A673 (cell line): Measurements from ENCODE around the gene PLPP7.

Experiments used
- EZH2 ChIP-seq: fragments of 200-600 bp; sonication (generic); IDR thresholded peaks from 2 replicates; pipeline ENCODE4 v1.6.1; 2017; ENCODE audit warnings: borderline replicate concordance, low read depth, mild to moderate bottlenecking, mixed read lengths, antibody characterized with exemption, low read length; ENCODE audit not compliant: poor library complexity, severe bottlenecking
- TF ChIP-seq, protein P1 (sequence below): fragments of 300-800, 200-600 bp; sonication (generic); conservative IDR thresholded peaks from 2 replicates; pipeline ENCODE4 v1.5.1; 2017; ENCODE audit warnings: low read depth, mild to moderate bottlenecking, antibody characterized with exemption, low read length, moderate library complexity, mixed read lengths

DNA sequence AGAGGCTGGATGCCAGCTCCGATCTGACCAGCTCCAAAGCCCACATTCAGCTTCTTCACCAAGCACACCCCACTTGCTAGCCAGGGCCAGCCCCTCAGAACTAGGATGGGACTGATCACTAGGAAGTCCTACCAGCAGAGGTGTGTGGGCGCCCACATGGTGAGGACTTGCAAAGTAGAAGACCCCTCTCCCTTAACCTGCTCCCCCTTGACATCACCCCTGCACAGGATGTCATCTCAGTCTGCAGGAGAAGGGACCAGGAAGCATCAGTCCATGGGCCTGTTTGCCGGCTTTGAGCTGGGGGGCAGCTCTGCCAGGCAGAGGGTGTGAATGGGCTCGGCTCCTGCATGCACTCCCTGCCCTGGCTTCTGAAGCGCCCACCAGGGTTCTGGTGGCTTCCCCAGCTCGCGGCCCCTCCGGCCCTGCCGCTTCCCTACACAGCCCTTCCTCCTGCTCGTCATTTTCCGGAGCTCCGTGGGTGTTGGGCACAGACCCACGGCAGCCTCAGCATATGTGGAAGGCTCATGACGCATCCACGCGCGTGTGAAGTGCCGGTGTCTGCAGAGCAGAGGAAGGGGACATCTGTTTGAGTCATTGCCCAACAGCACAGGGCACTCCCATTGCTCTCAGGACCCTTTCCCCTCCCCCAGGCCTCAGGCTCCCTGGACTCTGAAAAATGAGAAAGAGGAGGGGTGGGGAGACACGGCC, 9.5 kb upstream of the PLPP7 start:
- TF ChIP-seq EZH2 = no peak
- TF ChIP-seq, protein P1, sequence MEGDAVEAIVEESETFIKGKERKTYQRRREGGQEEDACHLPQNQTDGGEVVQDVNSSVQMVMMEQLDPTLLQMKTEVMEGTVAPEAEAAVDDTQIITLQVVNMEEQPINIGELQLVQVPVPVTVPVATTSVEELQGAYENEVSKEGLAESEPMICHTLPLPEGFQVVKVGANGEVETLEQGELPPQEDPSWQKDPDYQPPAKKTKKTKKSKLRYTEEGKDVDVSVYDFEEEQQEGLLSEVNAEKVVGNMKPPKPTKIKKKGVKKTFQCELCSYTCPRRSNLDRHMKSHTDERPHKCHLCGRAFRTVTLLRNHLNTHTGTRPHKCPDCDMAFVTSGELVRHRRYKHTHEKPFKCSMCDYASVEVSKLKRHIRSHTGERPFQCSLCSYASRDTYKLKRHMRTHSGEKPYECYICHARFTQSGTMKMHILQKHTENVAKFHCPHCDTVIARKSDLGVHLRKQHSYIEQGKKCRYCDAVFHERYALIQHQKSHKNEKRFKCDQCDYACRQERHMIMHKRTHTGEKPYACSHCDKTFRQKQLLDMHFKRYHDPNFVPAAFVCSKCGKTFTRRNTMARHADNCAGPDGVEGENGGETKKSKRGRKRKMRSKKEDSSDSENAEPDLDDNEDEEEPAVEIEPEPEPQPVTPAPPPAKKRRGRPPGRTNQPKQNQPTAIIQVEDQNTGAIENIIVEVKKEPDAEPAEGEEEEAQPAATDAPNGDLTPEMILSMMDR = no peak
